ENCODE data around the gene CNNM4. TPM values are rescaled to one million over a fixed set of nuclear protein-coding genes. Genes with fewer than 3 reads are reported as not detected.
"Not testable (repeated sequence)": the region's sequence is repeated elsewhere in the genome, so short reads cannot be mapped to it uniquely, and the experiment has no call there.

Gene CNNM4
- polyA plus RNA-seq, 1 donor from 2014 or later: 7.5 TPM

DNA sequence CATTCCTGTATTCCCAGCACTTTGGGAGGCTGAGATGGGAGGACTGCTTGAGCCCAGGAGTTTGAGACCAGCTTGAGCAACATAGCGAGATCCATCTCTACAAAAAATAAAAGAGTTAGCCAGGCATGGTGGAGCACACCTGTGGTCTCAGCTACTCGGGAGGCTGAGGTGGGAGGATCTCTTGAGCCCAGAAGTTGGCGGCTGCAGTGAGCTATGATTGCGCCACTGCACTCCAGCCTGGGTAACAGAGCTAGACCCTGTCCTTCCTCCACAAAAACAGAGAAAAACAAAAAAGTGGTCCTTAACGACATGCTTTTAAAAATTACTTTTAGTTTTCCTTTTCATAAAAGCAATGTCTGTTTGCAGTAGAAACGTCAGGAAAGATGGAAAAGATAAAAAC lies 35.8 kb downstream of the CNNM4 start:
- H2AFZ ChIP-seq (ENCODE audit: low read depth, low read length); H3K79me2 ChIP-seq (replicated peaks; ENCODE audit: insufficient read depth, low read length); H3K4me2 ChIP-seq (ENCODE audit: low read length); H4K20me1 ChIP-seq (ENCODE audit: insufficient read depth); H3K9me3 ChIP-seq (ENCODE audit: low read length); H3K9ac ChIP-seq (ENCODE audit: low read length); H3K27me3 ChIP-seq (ENCODE audit: insufficient read depth, low read depth, low read length); H3K4me3 ChIP-seq (ENCODE audit: low read length); H3K27ac ChIP-seq (ENCODE audit: low read length); H3K9me2 ChIP-seq (ENCODE audit: insufficient read depth, low read length); H3K36me3 ChIP-seq (ENCODE audit: insufficient read depth, low read length); H3F3A ChIP-seq (ENCODE audit: insufficient read depth, low read length, poor library complexity, severe bottlenecking): not testable (repeated sequence)

GRCh38 chr2:96797066-96797625 lies 36.4 kb downstream of the CNNM4 start:
- Histone ChIP-seq H3K9me2 (ENCODE audit: insufficient read depth, low read length) (no peaks in the 10 kb centered on the region), H3K27me3 (ENCODE audit: insufficient read depth, low read depth, low read length) (no peaks in the 10 kb centered on the region), H2AFZ (ENCODE audit: low read depth, low read length) (no peak overlapping the region), H3K36me3 (ENCODE audit: insufficient read depth, low read length) (no peaks in the 10 kb centered on the region), H3K4me2 (ENCODE audit: low read length) (no peak overlapping the region), H3K9ac (ENCODE audit: low read length) (no peak overlapping the region), H3K9me3 (ENCODE audit: low read length) (no peaks in the 10 kb centered on the region), H3K79me2 (replicated peaks; ENCODE audit: insufficient read depth, low read length) (no peaks in the 10 kb centered on the region), H3K4me3 (ENCODE audit: low read length) (no peak overlapping the region), H4K20me1 (ENCODE audit: insufficient read depth) (no peaks in the 10 kb centered on the region), H3K27ac (ENCODE audit: low read length) (no peak overlapping the region), H3F3A (ENCODE audit: insufficient read depth, low read length, poor library complexity, severe bottlenecking) (no peaks in the 10 kb centered on the region)
- TF ChIP-seq, protein P1, sequence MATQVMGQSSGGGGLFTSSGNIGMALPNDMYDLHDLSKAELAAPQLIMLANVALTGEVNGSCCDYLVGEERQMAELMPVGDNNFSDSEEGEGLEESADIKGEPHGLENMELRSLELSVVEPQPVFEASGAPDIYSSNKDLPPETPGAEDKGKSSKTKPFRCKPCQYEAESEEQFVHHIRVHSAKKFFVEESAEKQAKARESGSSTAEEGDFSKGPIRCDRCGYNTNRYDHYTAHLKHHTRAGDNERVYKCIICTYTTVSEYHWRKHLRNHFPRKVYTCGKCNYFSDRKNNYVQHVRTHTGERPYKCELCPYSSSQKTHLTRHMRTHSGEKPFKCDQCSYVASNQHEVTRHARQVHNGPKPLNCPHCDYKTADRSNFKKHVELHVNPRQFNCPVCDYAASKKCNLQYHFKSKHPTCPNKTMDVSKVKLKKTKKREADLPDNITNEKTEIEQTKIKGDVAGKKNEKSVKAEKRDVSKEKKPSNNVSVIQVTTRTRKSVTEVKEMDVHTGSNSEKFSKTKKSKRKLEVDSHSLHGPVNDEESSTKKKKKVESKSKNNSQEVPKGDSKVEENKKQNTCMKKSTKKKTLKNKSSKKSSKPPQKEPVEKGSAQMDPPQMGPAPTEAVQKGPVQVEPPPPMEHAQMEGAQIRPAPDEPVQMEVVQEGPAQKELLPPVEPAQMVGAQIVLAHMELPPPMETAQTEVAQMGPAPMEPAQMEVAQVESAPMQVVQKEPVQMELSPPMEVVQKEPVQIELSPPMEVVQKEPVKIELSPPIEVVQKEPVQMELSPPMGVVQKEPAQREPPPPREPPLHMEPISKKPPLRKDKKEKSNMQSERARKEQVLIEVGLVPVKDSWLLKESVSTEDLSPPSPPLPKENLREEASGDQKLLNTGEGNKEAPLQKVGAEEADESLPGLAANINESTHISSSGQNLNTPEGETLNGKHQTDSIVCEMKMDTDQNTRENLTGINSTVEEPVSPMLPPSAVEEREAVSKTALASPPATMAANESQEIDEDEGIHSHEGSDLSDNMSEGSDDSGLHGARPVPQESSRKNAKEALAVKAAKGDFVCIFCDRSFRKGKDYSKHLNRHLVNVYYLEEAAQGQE (IDR thresholded peaks at IDR 0.05; ENCODE audit: borderline replicate concordance): no peak
- no peak for TF ChIP-seq SMC3 (conservative IDR thresholded peaks at IDR 0.05; ENCODE audit: poor library complexity)
- no peak for TF ChIP-seq MXI1 (conservative IDR thresholded peaks at IDR 0.05; ENCODE audit: poor library complexity, severe bottlenecking)
- TF ChIP-seq EP300 (conservative IDR thresholded peaks at IDR 0.05; ENCODE audit: poor library complexity, severe bottlenecking): no peak
- no peak for TF ChIP-seq RAD21 (conservative IDR thresholded peaks at IDR 0.05)
- no peak for TF ChIP-seq TAF1 (IDR thresholded peaks at IDR 0.05; ENCODE audit: low read depth)
- TF ChIP-seq POLR2AphosphoS5 (IDR thresholded peaks at IDR 0.05): no peak

DNA sequence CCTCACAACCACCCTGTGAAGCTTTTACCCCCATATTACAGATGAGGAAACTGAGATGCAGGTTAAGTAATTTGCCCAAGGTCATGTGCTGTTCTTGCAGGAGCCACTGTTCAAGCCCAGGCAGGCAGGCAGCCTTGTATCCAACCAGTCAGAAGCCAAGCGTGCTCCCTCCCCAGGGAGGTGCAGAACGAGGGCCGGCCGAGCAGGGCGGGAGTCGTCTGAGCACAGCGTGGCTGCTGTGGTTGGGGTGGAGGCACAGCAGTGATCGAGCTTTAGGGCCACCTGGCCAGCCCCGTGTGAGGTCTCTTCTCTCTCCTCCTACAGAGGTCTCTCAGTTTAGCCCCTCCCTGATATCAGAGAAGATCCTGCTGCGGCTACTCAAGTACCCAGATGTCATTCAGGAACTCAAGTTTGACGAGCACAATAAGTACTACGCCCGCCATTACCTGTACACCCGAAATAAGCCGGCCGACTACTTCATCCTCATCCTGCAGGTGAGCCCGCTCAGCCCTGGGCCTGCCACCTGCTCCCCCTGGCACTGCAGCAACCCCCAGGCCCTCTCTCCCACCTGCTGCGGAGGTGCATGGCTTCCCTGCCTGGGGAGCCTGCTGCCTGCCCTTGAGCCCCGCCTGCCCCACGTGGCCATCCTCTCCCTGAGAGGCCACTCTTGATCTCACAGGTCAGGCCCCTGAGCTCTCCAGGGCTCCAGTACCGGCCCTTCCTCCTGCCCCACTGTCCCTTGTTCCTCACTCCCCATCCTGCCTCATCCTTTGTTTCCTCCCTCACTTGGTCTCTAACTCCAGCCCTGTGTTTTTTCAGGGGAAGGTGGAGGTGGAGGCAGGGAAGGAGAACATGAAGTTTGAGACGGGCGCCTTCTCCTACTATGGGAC lies 38.3 kb downstream of the CNNM4 start:
- no peak overlapping the region for H3K9ac ChIP-seq (ENCODE audit: low read length)
- no peak for TF ChIP-seq RAD21 (conservative IDR thresholded peaks at IDR 0.05)
- no peak for TF ChIP-seq MXI1 (conservative IDR thresholded peaks at IDR 0.05; ENCODE audit: poor library complexity, severe bottlenecking)
- TF ChIP-seq TAF1 (IDR thresholded peaks at IDR 0.05; ENCODE audit: low read depth): no peak
- TF ChIP-seq, protein P1 (IDR thresholded peaks at IDR 0.05; ENCODE audit: borderline replicate concordance): no peak
- TF ChIP-seq SMC3 (conservative IDR thresholded peaks at IDR 0.05; ENCODE audit: poor library complexity): no peak
- TF ChIP-seq EP300 (conservative IDR thresholded peaks at IDR 0.05; ENCODE audit: poor library complexity, severe bottlenecking): no peak
- no peak for TF ChIP-seq POLR2AphosphoS5 (IDR thresholded peaks at IDR 0.05)
- TF ChIP-seq EZH2 (IDR thresholded peaks at IDR 0.05; ENCODE audit: borderline replicate concordance, insufficient read depth, low read length, poor library complexity, severe bottlenecking): no peak
- TF ChIP-seq, protein P2, sequence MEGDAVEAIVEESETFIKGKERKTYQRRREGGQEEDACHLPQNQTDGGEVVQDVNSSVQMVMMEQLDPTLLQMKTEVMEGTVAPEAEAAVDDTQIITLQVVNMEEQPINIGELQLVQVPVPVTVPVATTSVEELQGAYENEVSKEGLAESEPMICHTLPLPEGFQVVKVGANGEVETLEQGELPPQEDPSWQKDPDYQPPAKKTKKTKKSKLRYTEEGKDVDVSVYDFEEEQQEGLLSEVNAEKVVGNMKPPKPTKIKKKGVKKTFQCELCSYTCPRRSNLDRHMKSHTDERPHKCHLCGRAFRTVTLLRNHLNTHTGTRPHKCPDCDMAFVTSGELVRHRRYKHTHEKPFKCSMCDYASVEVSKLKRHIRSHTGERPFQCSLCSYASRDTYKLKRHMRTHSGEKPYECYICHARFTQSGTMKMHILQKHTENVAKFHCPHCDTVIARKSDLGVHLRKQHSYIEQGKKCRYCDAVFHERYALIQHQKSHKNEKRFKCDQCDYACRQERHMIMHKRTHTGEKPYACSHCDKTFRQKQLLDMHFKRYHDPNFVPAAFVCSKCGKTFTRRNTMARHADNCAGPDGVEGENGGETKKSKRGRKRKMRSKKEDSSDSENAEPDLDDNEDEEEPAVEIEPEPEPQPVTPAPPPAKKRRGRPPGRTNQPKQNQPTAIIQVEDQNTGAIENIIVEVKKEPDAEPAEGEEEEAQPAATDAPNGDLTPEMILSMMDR (IDR thresholded peaks at IDR 0.05; ENCODE audit: poor library complexity, severe bottlenecking): no peak
- no peak overlapping the region for H3K27ac ChIP-seq (ENCODE audit: low read length)
- no peak overlapping the region for H2AFZ ChIP-seq (ENCODE audit: low read depth, low read length)
- H3K27me3 ChIP-seq (ENCODE audit: insufficient read depth, low read depth, low read length): no peaks in the 10 kb centered on the region
- H3K4me2 ChIP-seq (ENCODE audit: low read length): no peak overlapping the region
- no peaks in the 10 kb centered on the region for H3K9me2 ChIP-seq (ENCODE audit: insufficient read depth, low read length)
- H3K79me2 ChIP-seq (replicated peaks; ENCODE audit: insufficient read depth, low read length): no peaks in the 10 kb centered on the region
- H3F3A ChIP-seq (ENCODE audit: insufficient read depth, low read length, poor library complexity, severe bottlenecking): no peaks in the 10 kb centered on the region
- no peak overlapping the region for H3K4me3 ChIP-seq (ENCODE audit: low read length)
- H3K36me3 ChIP-seq (ENCODE audit: insufficient read depth, low read length): no peaks in the 10 kb centered on the region
- H4K20me1 ChIP-seq (ENCODE audit: insufficient read depth): no peaks in the 10 kb centered on the region
- no peaks in the 10 kb centered on the region for H3K9me3 ChIP-seq (ENCODE audit: low read length)
